Measurements from ENCODE around the gene GPER1.
A peak's percentile ranks its signal among the peaks of the same experiment; 100 is the strongest.

The GPER1 gene

GRCh38 chr7:1117321-1117928, 29.5 kb downstream of the GPER1 start:
- Histone ChIP-seq H3K36me3 (ENCODE audit: insufficient read depth, insufficient read length, low read length) (peaks cover 46% of the 10 kb centered on the region), H3K4me3 (ENCODE audit: insufficient read length, low read depth) (no peak overlapping the region), H3K9ac (ENCODE audit: insufficient read length, low read depth) (no peak overlapping the region), H3K4me1 (ENCODE audit: insufficient read depth, insufficient read length) (peaks cover 7% of the 10 kb centered on the region), H3K9me3 (ENCODE audit: insufficient read depth, low read length) (peaks cover 15% of the 10 kb centered on the region; the same call in 1 of the 2 replicates), H3K27me3 (ENCODE audit: insufficient read depth, insufficient read length) (no peaks in the 10 kb centered on the region)
- no peak for DNase-seq (ENCODE audit: low read depth, low spot score)
- TF ChIP-seq YY1 (IDR thresholded peaks at IDR 0.05; ENCODE audit: insufficient read depth, insufficient read length) (no peak), ZNF274 (IDR thresholded peaks at IDR 0.05; ENCODE audit: low read depth, low read length) (no peak), SUZ12 (IDR thresholded peaks at IDR 0.05; ENCODE audit: extremely low read depth, insufficient read depth, insufficient read length) (no peak)

- DNase-seq (ENCODE audit: low read depth, low spot score), result no peak
- Histone ChIP-seq H3K4me3 (ENCODE audit: insufficient read length, low read depth) (no peak overlapping the region), H3K4me1 (ENCODE audit: insufficient read depth, insufficient read length) (peaks cover 18% of the 10 kb centered on the region), H3K9ac (ENCODE audit: insufficient read length, low read depth) (no peak overlapping the region), H3K36me3 (ENCODE audit: insufficient read depth, insufficient read length, low read length) (peaks cover 42% of the 10 kb centered on the region), H3K27me3 (ENCODE audit: insufficient read depth, insufficient read length) (no peaks in the 10 kb centered on the region), H3K9me3 (ENCODE audit: insufficient read depth, low read length) (peaks cover 15% of the 10 kb centered on the region; the same call in 1 of the 2 replicates)
- TF ChIP-seq YY1 (IDR thresholded peaks at IDR 0.05; ENCODE audit: insufficient read depth, insufficient read length) (no peak), ZNF274 (IDR thresholded peaks at IDR 0.05; ENCODE audit: low read depth, low read length) (no peak), SUZ12 (IDR thresholded peaks at IDR 0.05; ENCODE audit: extremely low read depth, insufficient read depth, insufficient read length) (no peak)
Measured at GRCh38 chr7:1119201-1119600, 31.3 kb downstream of the GPER1 start.

GRCh38 chr7:1120791-1121190, 32.9 kb downstream of the GPER1 start:
- TF ChIP-seq YY1 (IDR thresholded peaks at IDR 0.05; ENCODE audit: insufficient read depth, insufficient read length) (no peak), SUZ12 (IDR thresholded peaks at IDR 0.05; ENCODE audit: extremely low read depth, insufficient read depth, insufficient read length) (no peak)
- peaks cover 12% of the 10 kb centered on the region; the same call in 1 of the 2 replicates for H3K9me3 ChIP-seq (ENCODE audit: insufficient read depth, low read length)

GRCh38 chr7:1121476-1121875, 33.6 kb downstream of the GPER1 start:
- H3K36me3 ChIP-seq (ENCODE audit: insufficient read depth, insufficient read length, low read length), result peaks cover 39% of the 10 kb centered on the region
- peaks cover 9% of the 10 kb centered on the region; the same call in 1 of the 2 replicates for H3K9me3 ChIP-seq (ENCODE audit: insufficient read depth, low read length)
- H3K9ac ChIP-seq (ENCODE audit: insufficient read length, low read depth), result no peak overlapping the region
- DNase-seq (ENCODE audit: low read depth, low spot score), result no peak
- no peaks in the 10 kb centered on the region for H3K27me3 ChIP-seq (ENCODE audit: insufficient read depth, insufficient read length)
- no peak for TF ChIP-seq YY1 (IDR thresholded peaks at IDR 0.05; ENCODE audit: insufficient read depth, insufficient read length)
- TF ChIP-seq ZNF274 (IDR thresholded peaks at IDR 0.05; ENCODE audit: low read depth, low read length), result no peak
- TF ChIP-seq SUZ12 (IDR thresholded peaks at IDR 0.05; ENCODE audit: extremely low read depth, insufficient read depth, insufficient read length), result no peak
- peaks cover 22% of the 10 kb centered on the region for H3K4me1 ChIP-seq (ENCODE audit: insufficient read depth, insufficient read length)
- H3K4me3 ChIP-seq (ENCODE audit: insufficient read length, low read depth), result no peak overlapping the region

More at GRCh38 chr7:1120791-1121190, 32.9 kb downstream of the GPER1 start:
- no peak for DNase-seq (ENCODE audit: low read depth, low spot score)
- Histone ChIP-seq H3K36me3 (ENCODE audit: insufficient read depth, insufficient read length, low read length) (peaks cover 39% of the 10 kb centered on the region), H3K4me3 (ENCODE audit: insufficient read length, low read depth) (no peak overlapping the region), H3K9ac (ENCODE audit: insufficient read length, low read depth) (no peak overlapping the region), H3K4me1 (ENCODE audit: insufficient read depth, insufficient read length) (peaks cover 22% of the 10 kb centered on the region), H3K27me3 (ENCODE audit: insufficient read depth, insufficient read length) (no peaks in the 10 kb centered on the region)

GRCh38 chr7:1121886-1122831, 34.2 kb downstream of the GPER1 start:
- TF ChIP-seq ZNF274 (IDR thresholded peaks at IDR 0.05; ENCODE audit: low read depth, low read length), result no peak
- no peak for TF ChIP-seq YY1 (IDR thresholded peaks at IDR 0.05; ENCODE audit: insufficient read depth, insufficient read length)
- TF ChIP-seq SUZ12 (IDR thresholded peaks at IDR 0.05; ENCODE audit: extremely low read depth, insufficient read depth, insufficient read length), result no peak
- Histone ChIP-seq H3K4me3 (ENCODE audit: insufficient read length, low read depth) (no peak overlapping the region), H3K4me1 (ENCODE audit: insufficient read depth, insufficient read length) (peaks cover 22% of the 10 kb centered on the region), H3K36me3 (ENCODE audit: insufficient read depth, insufficient read length, low read length) (peaks cover 45% of the 10 kb centered on the region), H3K27me3 (ENCODE audit: insufficient read depth, insufficient read length) (no peaks in the 10 kb centered on the region), H3K9me3 (ENCODE audit: insufficient read depth, low read length) (peaks cover 8% of the 10 kb centered on the region; the same call in 1 of the 2 replicates), H3K9ac (ENCODE audit: insufficient read length, low read depth) (peak overlapping the region; percentile 39)
- DNase-seq (ENCODE audit: low read depth, low spot score), result no peak

- no peaks in the 10 kb centered on the region for H3K9me3 ChIP-seq (ENCODE audit: insufficient read depth, low read length)
- H3K4me1 ChIP-seq (ENCODE audit: insufficient read depth, insufficient read length), result peaks cover 22% of the 10 kb centered on the region
- no peak for TF ChIP-seq YY1 (IDR thresholded peaks at IDR 0.05; ENCODE audit: insufficient read depth, insufficient read length)
- no peak for TF ChIP-seq SUZ12 (IDR thresholded peaks at IDR 0.05; ENCODE audit: extremely low read depth, insufficient read depth, insufficient read length)
- TF ChIP-seq ZNF274 (IDR thresholded peaks at IDR 0.05; ENCODE audit: low read depth, low read length), result no peak
- H3K4me3 ChIP-seq (ENCODE audit: insufficient read length, low read depth), result no peak overlapping the region
- DNase-seq (ENCODE audit: low read depth, low spot score), result no peak
- H3K9ac ChIP-seq (ENCODE audit: insufficient read length, low read depth), result peak overlapping the region; percentile 42
- peaks cover 42% of the 10 kb centered on the region for H3K36me3 ChIP-seq (ENCODE audit: insufficient read depth, insufficient read length, low read length)
- H3K27me3 ChIP-seq (ENCODE audit: insufficient read depth, insufficient read length), result no peaks in the 10 kb centered on the region
Measured at GRCh38 chr7:1122832-1123501, 35.1 kb downstream of the GPER1 start.

Data from NT2/D1 (cell line).